H9 (cell line): Measurements from ENCODE around the gene STK32B. TPM values are rescaled to one million over a fixed set of nuclear protein-coding genes. Genes with fewer than 3 reads are reported as not detected.

Source experiments
- DNase-seq: peaks from one replicate; pipeline ENCODE4 v3.0.0-alpha.2; 2017
- H2AFZ ChIP-seq: one replicate; pipeline ENCODE4 v1.6.1; 2013; ENCODE audit warnings: mild to moderate bottlenecking, low read length, control low read depth, moderate library complexity
- H2AK5ac ChIP-seq: 2 replicates; pipeline ENCODE4 v1.6.1; 2013; ENCODE audit warnings: low read length, control low read depth, mixed read lengths; ENCODE audit not compliant: insufficient read length
- H2BK120ac ChIP-seq: one replicate; pipeline ENCODE4 v1.6.1; 2013; ENCODE audit warnings: low read depth, mild to moderate bottlenecking, low read length, control low read depth, inconsistent platforms; ENCODE audit not compliant: poor library complexity, severe bottlenecking
- H2BK12ac ChIP-seq: 2 replicates; pipeline ENCODE4 v1.6.1; 2013; ENCODE audit warnings: low read length, control low read depth, mixed read lengths, low read depth; ENCODE audit not compliant: insufficient read length
- H2BK15ac ChIP-seq: 2 replicates; pipeline ENCODE4 v1.6.1; 2013; ENCODE audit warnings: low read depth, low read length, control low read depth
- H2BK20ac ChIP-seq: one replicate; pipeline ENCODE4 v1.6.1; 2013; ENCODE audit warnings: low read depth, mild to moderate bottlenecking, low read length, control low read depth, inconsistent platforms; ENCODE audit not compliant: poor library complexity, severe bottlenecking
- H2BK5ac ChIP-seq: 2 replicates; pipeline ENCODE4 v1.6.1; 2013; ENCODE audit warnings: low read length, control low read depth, mixed read lengths; ENCODE audit not compliant: insufficient read length
- H3K14ac ChIP-seq: 2 replicates; pipeline ENCODE4 v1.6.1; 2013; ENCODE audit warnings: low read length, control low read depth; ENCODE audit not compliant: insufficient read depth
- H3K18ac ChIP-seq: 2 replicates; pipeline ENCODE4 v1.6.1; 2013; ENCODE audit warnings: low read depth, mild to moderate bottlenecking, mixed read lengths, low read length, control low read depth; ENCODE audit not compliant: insufficient read length
- H3K23ac ChIP-seq: 2 replicates; pipeline ENCODE4 v1.6.1; 2013; ENCODE audit warnings: low read length, control low read depth, mixed read lengths, low read depth; ENCODE audit not compliant: insufficient read length
- H3K23me2 ChIP-seq: 2 replicates; pipeline ENCODE4 v1.6.1; 2013; ENCODE audit warnings: low read depth, mild to moderate bottlenecking, mixed read lengths, low read length, control low read depth; ENCODE audit not compliant: insufficient read length, poor library complexity, severe bottlenecking
- H3K27ac ChIP-seq: 2 replicates; pipeline ENCODE4 v1.5.1; 2013; ENCODE audit warnings: low read length, control low read depth, mixed read lengths, low read depth; ENCODE audit not compliant: insufficient read length
- H3K27me3 ChIP-seq: 2 replicates; pipeline ENCODE4 v1.6.1; 2013; ENCODE audit warnings: low read length, control low read depth, inconsistent platforms; ENCODE audit not compliant: insufficient read depth
- H3K4ac ChIP-seq: 2 replicates; pipeline ENCODE4 v1.6.1; 2013; ENCODE audit warnings: low read depth, mild to moderate bottlenecking, control low read depth, inconsistent platforms, low read length, moderate library complexity
- H3K4me1 ChIP-seq: 2 replicates; pipeline ENCODE4 v1.6.1; 2013; ENCODE audit warnings: low read length, control low read depth, inconsistent platforms; ENCODE audit not compliant: insufficient read depth
- H3K4me2 ChIP-seq: 2 replicates; pipeline ENCODE4 v1.6.1; 2013; ENCODE audit warnings: low read length, control low read depth, mixed read lengths; ENCODE audit not compliant: insufficient read length, insufficient read depth
- H3K56ac ChIP-seq: 2 replicates; pipeline ENCODE4 v1.6.1; 2013; ENCODE audit warnings: low read depth, mild to moderate bottlenecking, mixed read lengths, low read length, control low read depth; ENCODE audit not compliant: insufficient read length
- H3K79me1 ChIP-seq: 2 replicates; pipeline ENCODE4 v1.6.1; 2013; ENCODE audit warnings: low read depth, mild to moderate bottlenecking, moderate library complexity, low read length, control low read depth, inconsistent platforms; ENCODE audit not compliant: insufficient read depth, poor library complexity, severe bottlenecking
- H3K79me2 ChIP-seq: 2 replicates; pipeline ENCODE4 v1.6.1; 2013; ENCODE audit warnings: low read length, control low read depth, inconsistent platforms; ENCODE audit not compliant: insufficient read depth
- H3K9ac ChIP-seq: 2 replicates; pipeline ENCODE4 v1.6.1; 2013; ENCODE audit warnings: low read length, control low read depth, mixed read lengths; ENCODE audit not compliant: insufficient read length; ENCODE audit errors: extremely low read depth
- H3K9me3 ChIP-seq: one replicate; pipeline ENCODE4 v1.6.1; 2013; ENCODE audit warnings: low read depth, low read length, inconsistent platforms; ENCODE audit not compliant: control insufficient read depth
- H3T11ph ChIP-seq: one replicate; pipeline ENCODE4 v1.6.1; 2013; ENCODE audit warnings: mild to moderate bottlenecking, low read length, control low read depth, inconsistent platforms
- H4K20me1 ChIP-seq: one replicate; pipeline ENCODE4 v1.6.1; 2013; ENCODE audit not compliant: control insufficient read depth, insufficient read length, insufficient read depth
- H4K5ac ChIP-seq: 2 replicates; pipeline ENCODE4 v1.6.1; 2013; ENCODE audit warnings: low read depth, mild to moderate bottlenecking, mixed read lengths, low read length, control low read depth; ENCODE audit not compliant: insufficient read length
- H4K8ac ChIP-seq: replicated peaks from 2 replicates; pipeline ENCODE4 v1.6.1; 2013; ENCODE audit warnings: low read length, control low read depth, mixed read lengths, low read depth; ENCODE audit not compliant: insufficient read length
- H4K91ac ChIP-seq: 2 replicates; pipeline ENCODE4 v1.6.1; 2013; ENCODE audit warnings: low read depth, mild to moderate bottlenecking, moderate library complexity, mixed read lengths, low read length, control low read depth; ENCODE audit not compliant: insufficient read length
- H3K27ac Mint-ChIP-seq, 3 experiments: 2 replicates in 2 of 3; 3 replicates in 1 of 3; pipeline ENCODE4 v1.8.0; 2020 to 2021; ENCODE audit warnings: mixed read lengths in 3 of 3, mild to moderate bottlenecking in 1 of 3, moderate library complexity in 1 of 3
- H3K27me3 Mint-ChIP-seq: 2 replicates; pipeline ENCODE4 v1.8.0; 2021; ENCODE audit warnings: low read depth, mild to moderate bottlenecking, moderate library complexity, mixed read lengths
- H3K36me3 Mint-ChIP-seq, 3 experiments: 2 replicates in 2 of 3; 3 replicates in 1 of 3; pipeline ENCODE4 v1.8.0; 2020 to 2021; ENCODE audit warnings: low read depth in 3 of 3, mixed read lengths in 3 of 3; ENCODE audit not compliant: insufficient read depth in 1 of 3
- H3K4me1 Mint-ChIP-seq, 2 experiments: 2 replicates each; pipeline ENCODE4 v1.8.0; 2020; ENCODE audit warnings: mixed read lengths in 2 of 2
- H3K4me3 Mint-ChIP-seq, 2 experiments: 2 replicates in 1 of 2; 3 replicates in 1 of 2; pipeline ENCODE4 v1.8.0; 2020 to 2021; ENCODE audit warnings: mild to moderate bottlenecking in 2 of 2, mixed read lengths in 2 of 2, moderate library complexity in 1 of 2
- H3K9me3 Mint-ChIP-seq, 2 experiments: 2 replicates in 1 of 2; 3 replicates in 1 of 2; pipeline ENCODE4 v1.8.0; 2020; ENCODE audit warnings: mild to moderate bottlenecking in 2 of 2, mixed read lengths in 2 of 2, moderate library complexity in 1 of 2
- CTCF ChIP-seq: fragments of 200-600 bp; sonication (generic); conservative IDR thresholded peaks from 3 replicates; pipeline ENCODE4 v1.8.0; 2021; ENCODE audit warnings: antibody characterized with exemption, mild to moderate bottlenecking
- WGBS: extraction: QIAGEN DNeasy Blood & Tissue Kit; methylation state at CpG from one replicate; pipeline ENCODE4 v1.1.7; 2013; ENCODE audit warnings: missing lambda C conversion rate, low lambda C conversion rate, mixed read lengths; ENCODE audit not compliant: insufficient read length; ENCODE audit errors: extremely low coverage; 5-methylcytosine and 5-hydroxymethylcytosine counted together
- total RNA-seq: library from RNA; stranded (reverse); gene quantifications from 2 replicates; pipeline ENCODE4 v1.2.1, GENCODE V29; 2021

The STK32B gene
- total RNA-seq, 1 experiment from 2014 or later = 1.0 TPM

- Histone ChIP-seq H3T11ph (no peak overlapping the region), H3K9ac (no peak overlapping the region), H3K23me2 (no peaks in the 10 kb centered on the region), H4K8ac (no peak overlapping the region), H3K9me3 (peaks cover 14% of the 10 kb centered on the region), H3K27ac (no peak overlapping the region), H3K4me2 (no peak overlapping the region), H2BK20ac (no peak overlapping the region), H3K56ac (no peak overlapping the region), H3K79me1 (no peaks in the 10 kb centered on the region), H2BK5ac (no peak overlapping the region), H4K20me1 (no peaks in the 10 kb centered on the region), H2BK15ac (no peak overlapping the region), H3K23ac (no peak overlapping the region), H3K4me1 (no peaks in the 10 kb centered on the region), H3K79me2 (no peaks in the 10 kb centered on the region), H2AFZ (no peak overlapping the region), H2BK12ac (no peak overlapping the region), H4K5ac (no peak overlapping the region), H3K27me3 (no peaks in the 10 kb centered on the region), H4K91ac (no peak overlapping the region), H2AK5ac (no peak overlapping the region), H3K14ac (no peak overlapping the region), H3K4ac (no peak overlapping the region), H2BK120ac (no peak overlapping the region), H3K18ac (no peak overlapping the region)
- H3K4me1 Mint-ChIP-seq = 0 out of 4 replicates have a peak, but pooled peaks cover 0 to 2% of the 10 kb centered on the region in 2 experiments
- no peak for DNase-seq
- no peak overlapping the region for H3K27ac Mint-ChIP-seq
- no CpG with 5 or more reads among the region's 7 CpGs for WGBS
- H3K4me3 Mint-ChIP-seq = no peak overlapping the region
- no peak for TF ChIP-seq CTCF
- H3K36me3 Mint-ChIP-seq = peaks cover 16 to 19% (median 17%) of the 10 kb centered on the region in 3 experiments
- peaks cover 25 to 31% of the 10 kb centered on the region in 2 experiments for H3K9me3 Mint-ChIP-seq
- peaks cover 11% of the 10 kb centered on the region for H3K27me3 Mint-ChIP-seq
These were observed 352.6 kb downstream of the STK32B start for GRCh38 chr4:5403746-5404497.
